ENCODE data around the gene NT5DC2.
"Not testable (repeated sequence)": the region's sequence is repeated elsewhere in the genome, so short reads cannot be mapped to it uniquely, and the experiment has no call there.

The NT5DC2 gene

DNA sequence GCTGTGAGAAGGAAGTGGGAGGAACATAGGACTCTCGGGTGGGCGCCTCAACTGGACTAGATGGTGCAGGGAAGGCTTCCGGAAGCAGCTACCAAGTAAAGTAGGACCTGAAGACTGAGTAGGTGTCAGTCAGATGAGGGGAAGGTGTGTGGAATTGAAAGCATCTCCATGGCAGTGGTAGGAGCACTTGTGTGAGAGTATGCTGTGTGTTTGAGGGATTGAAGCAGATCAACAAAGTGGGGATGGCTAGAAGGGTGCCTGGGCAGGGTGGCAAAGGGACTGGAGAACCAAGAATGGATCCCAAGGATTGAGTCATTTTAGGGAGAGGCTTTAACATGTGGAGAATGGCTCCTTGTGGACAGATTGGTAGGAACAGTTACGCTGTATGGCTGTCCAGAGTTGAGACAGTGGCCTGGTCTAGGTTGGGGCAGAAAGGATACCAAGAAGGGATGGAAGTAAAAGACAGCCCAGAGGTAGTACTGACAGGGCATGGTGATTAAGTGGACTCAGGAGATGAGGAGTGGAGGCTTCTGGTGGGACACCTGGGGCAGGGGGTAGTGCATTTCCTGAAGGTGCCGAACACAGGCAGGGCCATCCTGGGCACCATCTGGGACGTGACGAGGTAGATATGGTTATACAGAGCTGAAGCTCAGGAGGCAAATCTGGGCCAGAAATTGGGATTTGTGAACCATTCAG is 4.2 kb upstream of the NT5DC2 start:
- DNase-seq (ENCODE audit: low read depth in 1 of 2, low spot score in 1 of 2), result no peak

DNA sequence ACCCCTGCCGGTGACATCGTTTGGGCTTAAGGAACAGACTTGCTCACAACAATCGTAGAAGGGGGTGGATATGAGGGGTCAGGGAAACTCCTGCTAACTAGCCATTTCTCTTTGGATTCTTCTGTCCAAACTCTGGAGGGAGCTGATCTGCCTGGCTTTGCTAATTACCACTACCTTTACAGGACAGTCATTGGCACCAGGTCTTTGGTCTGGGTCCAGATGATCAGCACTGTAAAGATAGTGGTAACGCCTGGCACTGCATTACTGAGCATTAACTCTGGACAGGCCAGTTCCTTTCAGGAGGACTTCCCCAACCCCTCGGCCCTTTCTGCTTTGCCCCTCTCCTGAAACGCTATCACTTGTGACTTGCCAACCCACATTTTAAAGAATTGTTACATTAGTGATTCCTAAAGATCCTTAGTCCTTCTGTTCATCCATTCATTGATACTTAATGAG is 3.5 kb upstream of the NT5DC2 start:
- no peak for DNase-seq (ENCODE audit: low read depth in 1 of 2, low spot score in 1 of 2)

DNA sequence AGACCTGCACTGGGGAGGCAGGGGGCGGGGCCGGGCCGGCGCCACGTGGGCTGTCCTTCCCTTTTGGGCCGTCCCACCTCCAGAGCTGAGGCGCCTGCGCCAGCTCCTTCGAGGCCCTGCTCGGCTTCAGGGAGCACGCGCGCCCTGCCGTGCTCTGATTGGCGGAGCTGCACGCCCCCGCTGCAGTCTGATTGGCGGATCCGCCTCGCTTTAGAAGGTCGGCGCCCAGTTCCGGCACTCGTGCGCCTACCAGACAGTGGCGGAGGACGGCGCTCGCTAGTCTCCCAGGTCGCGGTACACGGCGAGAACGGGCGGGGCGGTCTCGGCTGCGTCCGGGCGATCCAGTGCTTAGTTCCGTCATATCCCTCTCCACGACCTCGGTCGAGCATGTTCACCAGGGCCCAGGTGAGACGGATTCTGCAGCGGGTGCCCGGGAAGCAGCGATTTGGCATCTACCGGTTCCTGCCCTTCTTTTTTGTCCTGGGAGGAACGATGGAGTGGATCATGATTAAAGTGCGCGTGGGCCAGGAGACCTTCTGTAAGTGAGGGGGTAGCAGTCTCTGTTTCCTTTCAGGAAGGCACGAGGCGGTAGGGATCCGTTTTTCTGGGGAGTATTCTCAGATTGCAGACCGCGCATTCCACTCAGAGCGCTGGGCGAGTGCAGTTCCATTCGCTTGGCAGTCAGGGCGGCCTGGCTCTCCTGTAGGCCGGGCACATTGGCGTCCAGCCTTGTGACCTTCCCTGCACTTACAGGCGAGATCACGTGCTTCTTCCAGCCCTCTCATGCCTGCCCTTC is 2.9 kb upstream of the NT5DC2 start, which contains the start of gene UQCC5:
TSS of gene UQCC5 (plus strand) at position 237 of the 796 bp plus-strand sequence. CDS start at position 388, 151 bp downstream.
- DNase-seq (ENCODE audit: low read depth in 1 of 2, low spot score in 1 of 2), result peak; percentile 94 to 96

DNA sequence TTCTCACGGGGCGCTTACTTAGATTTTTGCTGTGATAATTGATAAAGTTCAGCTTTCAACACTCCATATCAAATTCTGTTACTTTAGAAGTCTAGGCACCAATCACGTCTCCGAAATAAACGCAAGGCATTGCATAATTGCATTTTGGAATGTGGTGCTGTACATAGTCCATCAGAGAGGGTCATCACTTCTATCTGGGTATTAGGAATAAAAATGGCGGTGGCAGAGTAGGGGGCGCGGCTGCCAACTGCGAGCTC is 2.4 kb upstream of the NT5DC2 start:
- DNase-seq (ENCODE audit: low read depth in 1 of 2, low spot score in 1 of 2), result no peak

DNA sequence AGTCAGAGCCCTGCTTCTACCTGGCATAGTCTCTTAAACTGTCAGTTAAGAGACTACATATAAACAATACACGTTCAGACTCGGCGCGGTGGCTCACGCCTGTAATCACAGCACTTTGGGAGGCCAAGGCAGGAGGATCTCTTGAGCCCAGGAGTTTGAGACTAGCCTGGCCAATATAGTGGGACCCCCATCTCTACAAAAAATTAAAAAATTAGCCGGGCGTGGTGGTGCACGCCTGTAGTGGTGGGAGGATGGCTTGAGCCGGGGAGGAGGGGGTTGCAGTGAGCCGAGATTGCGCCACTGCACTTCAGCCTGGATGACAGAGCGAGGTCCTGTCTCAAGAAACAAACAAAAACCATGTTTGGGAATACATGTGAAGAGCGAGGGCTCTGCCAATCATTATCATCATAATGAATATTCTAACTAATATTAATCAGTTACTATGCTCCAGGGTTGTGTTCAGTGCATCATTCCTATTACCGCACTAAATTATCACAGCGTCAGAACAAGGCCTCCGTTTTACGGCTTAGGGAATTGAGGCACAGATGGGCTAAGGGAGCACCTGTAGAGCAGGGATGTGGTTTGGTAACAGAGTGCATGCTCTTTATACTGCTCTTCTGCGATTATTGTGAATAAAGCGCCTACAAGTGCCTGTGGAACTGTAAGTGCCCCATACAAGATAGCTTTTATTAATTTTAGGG is 1.9 kb upstream of the NT5DC2 start:
- DNase-seq (ENCODE audit: low read depth in 1 of 2, low spot score in 1 of 2), result no peak

DNA sequence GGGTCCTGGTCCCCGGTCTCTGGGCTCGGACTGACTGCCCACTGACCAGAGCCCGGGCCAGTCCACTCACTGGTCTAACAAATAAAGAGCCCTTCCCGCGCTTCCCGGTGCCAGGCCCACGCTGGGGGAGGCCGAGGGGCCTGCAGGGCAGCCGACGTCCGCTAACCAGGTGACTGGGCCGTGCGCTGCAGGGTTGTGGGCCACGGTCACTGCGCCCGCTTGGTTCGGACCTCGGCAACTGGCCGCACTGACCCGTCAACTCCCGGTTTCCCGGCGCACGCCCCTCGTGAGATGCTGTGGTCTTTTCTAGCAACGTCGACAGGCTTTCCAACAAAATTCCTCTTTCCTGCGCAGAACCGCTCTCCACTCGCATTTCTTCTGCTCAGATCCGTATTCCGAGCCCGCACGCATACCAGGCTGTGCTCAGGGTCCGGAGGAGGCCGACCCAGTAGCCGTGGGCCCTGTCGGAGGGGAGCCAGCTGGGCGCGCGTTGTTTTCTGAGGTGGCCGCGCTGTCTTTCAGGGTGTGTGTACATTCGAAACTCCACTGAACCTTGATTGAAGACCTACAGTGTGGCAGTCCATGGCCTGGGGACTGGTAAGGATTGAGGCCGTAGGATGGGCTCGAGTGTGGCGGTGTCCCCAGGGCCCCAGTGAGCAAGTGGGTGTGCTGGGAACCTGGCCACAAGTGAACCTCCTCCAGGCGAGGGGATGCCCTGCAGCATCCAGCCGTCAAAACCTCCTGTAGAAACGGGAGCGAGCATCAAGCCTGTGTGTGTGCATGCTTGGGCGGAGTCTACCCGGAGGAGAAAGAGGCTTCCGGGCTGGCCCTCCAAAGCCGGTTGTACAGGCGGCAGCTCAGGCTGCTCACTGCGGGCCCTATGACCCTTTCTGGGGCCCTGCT is 875 bp upstream of the NT5DC2 start:
- no peak for DNase-seq (ENCODE audit: low read depth in 1 of 2, low spot score in 1 of 2)

DNA sequence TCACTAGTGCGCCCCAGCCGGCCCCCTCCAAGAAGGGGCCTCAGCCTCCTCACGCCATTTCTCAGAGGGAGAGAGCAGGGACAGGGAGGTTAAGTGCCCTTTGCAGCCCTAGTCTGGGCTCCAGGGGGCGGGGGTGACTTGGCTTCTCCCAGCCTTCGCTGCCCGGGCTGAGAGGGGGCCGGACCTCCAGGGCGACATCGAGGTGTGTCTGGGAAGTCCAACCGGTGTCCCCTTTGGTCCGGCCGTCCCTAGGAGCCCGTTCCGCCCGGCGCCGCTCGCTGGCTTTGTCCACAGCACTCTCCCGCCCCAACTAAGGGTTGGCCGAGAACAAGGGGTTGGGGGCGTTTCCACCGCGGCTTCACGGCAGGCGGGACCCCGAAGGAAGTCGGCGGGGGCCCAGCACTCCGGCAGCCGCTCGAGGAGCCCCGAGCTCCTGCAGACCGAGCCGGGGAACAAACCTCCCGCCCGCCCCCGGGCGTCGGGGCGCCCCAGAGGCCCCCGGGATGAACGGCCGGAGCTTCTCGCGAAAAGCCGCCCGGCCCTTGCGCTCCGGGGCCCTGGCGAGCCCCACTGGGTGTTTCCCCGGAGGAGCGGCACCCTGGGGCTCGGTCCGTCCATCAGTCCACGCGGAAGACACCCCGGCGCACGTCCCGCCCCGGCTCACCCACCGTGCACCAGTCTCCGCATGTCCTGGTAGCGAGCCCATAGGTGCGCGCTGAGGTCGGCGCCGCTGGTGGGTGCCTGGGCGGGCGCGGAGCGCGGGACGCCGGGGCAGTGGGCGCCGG is 627 bp downstream of the NT5DC2 start:
- peak in 1 of 2 donors; percentile 16 for DNase-seq (ENCODE audit: low read depth in 1 of 2, low spot score in 1 of 2)

- no peak for DNase-seq (ENCODE audit: low read depth in 1 of 2, low spot score in 1 of 2)
Measured at GRCh38 chr3:52532517-52532837, 1.2 kb downstream of the NT5DC2 start.

DNA sequence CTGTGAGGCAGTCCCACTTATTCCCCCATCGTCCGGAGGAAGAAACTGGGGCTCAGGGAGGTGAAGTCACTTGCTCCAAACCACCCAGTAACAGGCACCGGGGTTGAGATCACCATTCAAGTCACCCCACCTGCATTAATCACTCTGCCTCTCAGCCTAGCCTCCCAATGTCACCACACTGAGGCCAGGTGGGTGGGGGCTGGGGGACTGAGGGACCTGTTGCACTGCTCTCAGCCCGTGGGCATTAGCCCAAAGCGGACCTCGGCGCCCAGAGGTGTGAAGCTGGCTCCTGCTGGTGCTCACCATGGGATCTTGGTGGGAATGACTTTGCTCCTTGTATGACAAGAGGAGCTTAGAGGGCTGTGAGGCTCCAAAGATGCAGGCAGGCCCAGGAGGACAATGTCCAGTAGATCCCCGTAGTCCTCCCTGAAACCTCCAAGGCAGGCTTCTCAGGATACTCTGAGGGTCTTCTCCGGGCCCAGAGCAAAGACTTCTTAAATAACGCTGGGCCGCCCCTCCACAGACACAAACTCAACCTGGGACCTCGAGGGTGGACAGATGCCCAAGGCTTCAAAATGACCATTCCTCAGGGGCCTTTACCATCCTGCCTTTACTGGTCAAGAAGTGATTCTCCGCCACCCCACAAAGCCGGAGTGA is 1.7 kb downstream of the NT5DC2 start:
- peak in 1 of 2 donors; percentile 1 for DNase-seq (ENCODE audit: low read depth in 1 of 2, low spot score in 1 of 2)

DNA sequence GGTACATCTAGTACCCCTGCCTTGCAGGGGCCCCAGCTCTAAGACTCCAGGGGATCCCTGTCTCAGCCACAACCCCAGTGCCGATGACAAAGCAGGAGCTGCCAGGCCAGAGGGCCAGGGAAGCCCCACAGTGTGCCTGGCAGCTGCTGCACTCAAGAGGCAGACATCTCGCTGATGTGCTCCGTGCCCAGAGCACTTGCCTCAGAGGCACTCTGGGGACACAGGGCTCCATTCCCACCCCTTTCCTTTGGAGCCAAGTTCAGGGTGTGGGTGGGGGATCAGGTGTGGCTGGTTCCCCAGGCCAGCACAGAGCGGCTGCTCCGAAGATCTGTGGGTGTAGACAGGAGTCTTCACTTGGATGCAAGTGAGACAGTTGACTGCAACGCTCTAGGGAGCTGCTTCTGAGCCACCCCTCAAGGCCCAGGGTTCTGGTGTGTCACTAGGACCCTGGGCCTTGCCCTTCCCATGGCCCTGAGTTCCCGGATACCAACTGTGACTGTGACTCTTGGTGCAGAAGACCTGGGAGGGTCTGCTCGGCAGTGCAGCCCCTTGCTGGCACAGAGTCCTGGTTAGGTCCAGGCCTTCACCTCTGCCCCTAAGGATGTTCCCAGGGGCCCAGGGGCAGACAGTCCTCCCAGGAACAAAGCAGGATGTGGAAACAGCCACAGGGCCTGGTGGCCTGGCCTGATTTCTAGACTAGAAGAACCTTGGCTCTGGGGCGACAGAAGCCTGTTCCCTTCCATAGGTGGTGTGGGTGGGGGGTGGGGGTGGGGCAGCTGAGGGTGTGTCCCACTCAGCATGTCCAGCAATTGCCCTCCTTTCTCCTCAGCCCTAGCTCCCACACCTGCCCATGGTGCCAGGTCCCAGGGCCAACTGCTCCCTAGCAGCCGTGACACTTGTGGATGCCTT is 2.5 kb downstream of the NT5DC2 start:
- peak in 1 of 2 donors; percentile 0 for DNase-seq (ENCODE audit: low read depth in 1 of 2, low spot score in 1 of 2)

GRCh38 chr3:52529376-52530333 is 4.0 kb downstream of the NT5DC2 start:
- DNase-seq (ENCODE audit: low read depth in 1 of 2, low spot score in 1 of 2), result no peak

GRCh38 chr3:52528586-52529375 is 4.9 kb downstream of the NT5DC2 start:
- DNase-seq (ENCODE audit: low read depth in 1 of 2, low spot score in 1 of 2), result no peak

DNA sequence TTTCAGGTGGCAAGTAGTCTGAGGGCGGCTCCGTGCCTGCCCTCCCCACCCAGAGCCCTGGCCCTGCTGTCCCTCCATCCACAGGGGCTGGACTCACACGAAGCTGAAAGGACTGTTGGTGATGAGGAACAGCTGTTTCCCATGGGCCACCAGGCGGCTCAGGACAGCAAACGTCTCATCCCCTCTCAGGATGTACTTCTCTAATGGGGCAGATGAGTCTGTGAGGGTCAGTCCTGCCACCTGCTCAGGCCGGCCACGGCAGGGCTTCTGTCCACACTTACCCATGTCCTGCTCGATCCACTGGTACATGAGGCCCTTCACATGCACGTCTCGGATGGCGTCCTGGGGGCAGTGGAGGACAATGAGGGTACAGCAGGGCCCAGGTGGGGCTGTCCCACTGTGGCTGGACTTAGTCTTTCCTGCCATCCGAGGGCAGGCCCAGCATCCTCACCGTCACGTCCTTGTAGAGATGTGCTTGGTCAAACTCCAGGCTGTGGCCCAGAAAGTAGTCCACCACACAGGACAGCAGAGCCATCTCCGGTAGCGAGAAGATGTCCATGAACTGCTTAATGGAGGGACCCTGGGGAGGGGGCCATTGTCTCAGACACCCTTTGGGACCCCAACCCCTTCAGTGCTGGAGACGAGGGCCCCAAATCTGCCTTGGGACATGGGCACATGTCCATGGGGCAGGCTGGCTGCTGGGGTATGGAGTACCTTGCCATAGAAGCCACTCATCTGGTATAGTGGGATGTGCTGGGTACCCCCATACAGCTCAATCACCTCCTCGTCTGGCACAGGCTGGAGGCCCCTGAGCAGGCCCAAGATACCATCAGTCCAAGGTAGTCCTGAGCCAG is 5.7 kb downstream of the NT5DC2 start:
- no peak for DNase-seq (ENCODE audit: low read depth in 1 of 2, low spot score in 1 of 2)

GRCh38 chr3:52527039-52527731 is 6.5 kb downstream of the NT5DC2 start:
- no peak for DNase-seq (ENCODE audit: low read depth in 1 of 2, low spot score in 1 of 2)

GRCh38 chr3:52526671-52527038 is 7.0 kb downstream of the NT5DC2 start:
- DNase-seq (ENCODE audit: low read depth in 1 of 2, low spot score in 1 of 2), result not testable (repeated sequence)

All from stimulated activated CD4-positive, alpha-beta T cell treated with anti-CD3 and anti-CD28 coated beads, Interleukin-15, amount 100 ng/mL, for 1 hour (primary cell).